ENCODE data around the gene PDZD8.

GRCh38 chr10:117399341-117400196 is 24.3 kb upstream of the PDZD8 start:
- no peak for TF ChIP-seq POLR2AphosphoS5 (IDR thresholded peaks at IDR 0.05; ENCODE audit: low read depth, low read length)
- TF ChIP-seq POLR2A (IDR thresholded peaks at IDR 0.05; ENCODE audit: low read depth, low read length): no peak
- no peak for TF ChIP-seq TAF1 (IDR thresholded peaks at IDR 0.05; ENCODE audit: low read depth, low read length)
- TF ChIP-seq SPI1 (IDR thresholded peaks at IDR 0.05; ENCODE audit: low read depth, low read length): no peak
- TF ChIP-seq PAX5 (IDR thresholded peaks at IDR 0.05; ENCODE audit: insufficient read depth, low read length, severe bottlenecking): no peak

All from GM12891 (cell line).